ENCODE results near the gene VWA3A.
"Not testable (repeated sequence)": the region's sequence is repeated elsewhere in the genome, so short reads cannot be mapped to it uniquely, and the experiment has no call there.

The VWA3A gene

GRCh38 chr16:22103441-22103840, 11.1 kb downstream of the VWA3A start:
- Mint-ChIP-seq H3K4me1 (ENCODE audit: low read depth) (no peaks in the 10 kb centered on the region), H3K27me3 (ENCODE audit: low read depth) (peaks cover 20% of the 10 kb centered on the region), H3K4me3 (no peak overlapping the region), H3K36me3 (ENCODE audit: low read depth) (no peaks in the 10 kb centered on the region), H3K27ac (no peak overlapping the region), H3K9me3 (no peaks in the 10 kb centered on the region)

- Mint-ChIP-seq H3K9me3 (no peaks in the 10 kb centered on the region), H3K27me3 (ENCODE audit: low read depth) (peaks cover 36% of the 10 kb centered on the region), H3K27ac (no peak overlapping the region), H3K4me1 (ENCODE audit: low read depth) (no peaks in the 10 kb centered on the region), H3K36me3 (ENCODE audit: low read depth) (no peaks in the 10 kb centered on the region), H3K4me3 (no peak overlapping the region)
Measured at GRCh38 chr16:22109258-22109898, 17.0 kb downstream of the VWA3A start.

DNA sequence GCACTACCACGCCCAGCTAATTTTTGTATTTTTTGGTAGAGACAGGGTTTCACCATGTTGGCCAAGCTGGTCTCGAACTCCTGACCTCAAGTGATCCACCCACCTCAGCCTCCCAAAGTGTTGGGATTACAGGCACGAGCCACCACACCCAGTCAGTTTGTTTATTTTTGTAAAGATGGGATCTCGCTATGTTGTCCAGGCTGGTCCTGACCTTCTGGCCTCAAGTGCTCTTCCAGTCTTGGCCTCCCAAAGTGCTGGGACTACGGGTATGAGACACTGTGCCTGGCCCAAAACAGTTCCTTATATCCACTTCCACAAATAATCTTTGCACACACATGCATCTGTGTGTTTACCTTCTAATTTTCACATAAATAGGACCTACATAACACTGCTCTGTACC, 19.3 kb downstream of the VWA3A start:
- not testable (repeated sequence) for H3K36me3 Mint-ChIP-seq (ENCODE audit: low read depth); H3K27ac Mint-ChIP-seq; H3K9me3 Mint-ChIP-seq

DNA sequence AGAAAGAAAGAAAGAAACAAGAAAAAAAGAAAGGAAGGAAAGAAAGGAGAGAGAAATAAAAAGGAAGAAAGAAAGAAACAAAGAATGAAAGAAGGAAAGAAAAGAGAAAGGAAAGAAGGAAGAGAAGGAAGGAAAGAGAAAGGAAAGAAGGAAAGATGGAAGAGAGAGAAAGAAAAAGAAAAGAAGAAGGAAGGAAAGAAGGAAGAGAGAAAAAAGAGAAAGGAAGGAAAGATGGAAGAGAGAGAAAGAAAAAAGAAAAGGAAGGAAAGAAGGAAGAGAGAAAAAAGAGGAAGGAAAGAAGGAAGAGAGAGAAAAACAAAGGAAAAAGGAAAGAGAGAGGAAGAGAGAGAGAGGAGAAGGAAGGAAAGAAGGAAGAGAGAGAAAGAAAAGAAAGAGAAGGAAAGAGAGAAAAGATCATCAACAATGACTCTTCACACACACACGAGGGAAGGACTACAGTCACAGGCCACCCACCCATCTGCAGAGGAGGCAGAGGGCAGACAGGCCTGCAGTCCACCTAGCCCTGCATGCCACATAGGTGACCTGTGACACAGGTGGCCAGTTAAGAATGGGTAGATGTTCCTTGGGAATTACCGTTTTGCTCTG, 23.9 kb downstream of the VWA3A start:
- H3K36me3 Mint-ChIP-seq (ENCODE audit: low read depth), result no peaks in the 10 kb centered on the region
- H3K4me3 Mint-ChIP-seq, result no peak overlapping the region
- H3K9me3 Mint-ChIP-seq, result no peaks in the 10 kb centered on the region
- no peak overlapping the region for H3K27ac Mint-ChIP-seq
- peaks cover 6% of the 10 kb centered on the region for H3K27me3 Mint-ChIP-seq (ENCODE audit: low read depth)
- no peaks in the 10 kb centered on the region for H3K4me1 Mint-ChIP-seq (ENCODE audit: low read depth)

More for the DNA sequence above, 19.3 kb downstream of the VWA3A start:
- H3K27me3 Mint-ChIP-seq (ENCODE audit: low read depth), result peaks cover 34% of the 10 kb centered on the region
- H3K4me1 Mint-ChIP-seq (ENCODE audit: low read depth); H3K4me3 Mint-ChIP-seq: not testable (repeated sequence)

DNA sequence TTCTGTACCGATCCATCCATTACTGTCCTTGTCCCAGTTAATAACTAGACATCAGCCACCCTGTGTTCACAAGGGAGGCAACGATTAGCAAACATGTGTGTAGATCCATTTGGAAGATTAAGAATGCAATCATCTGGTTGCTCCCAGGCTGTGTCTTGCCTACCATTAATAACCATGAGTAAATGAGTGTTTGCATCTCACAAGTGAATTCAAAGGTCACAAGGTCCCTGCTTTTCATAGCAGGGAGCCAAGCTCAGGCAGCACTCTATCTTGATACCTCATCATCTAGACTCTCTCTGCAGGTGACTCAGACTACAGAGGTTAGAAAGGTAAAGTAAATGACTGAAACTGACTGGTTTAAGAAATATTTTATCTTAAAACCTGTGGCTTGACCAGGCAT, 25.3 kb downstream of the VWA3A start:
- Mint-ChIP-seq H3K27ac (no peak overlapping the region), H3K9me3 (no peaks in the 10 kb centered on the region), H3K36me3 (ENCODE audit: low read depth) (peaks cover 1% of the 10 kb centered on the region), H3K4me1 (ENCODE audit: low read depth) (no peaks in the 10 kb centered on the region), H3K27me3 (ENCODE audit: low read depth) (no peaks in the 10 kb centered on the region), H3K4me3 (no peak overlapping the region)

DNA sequence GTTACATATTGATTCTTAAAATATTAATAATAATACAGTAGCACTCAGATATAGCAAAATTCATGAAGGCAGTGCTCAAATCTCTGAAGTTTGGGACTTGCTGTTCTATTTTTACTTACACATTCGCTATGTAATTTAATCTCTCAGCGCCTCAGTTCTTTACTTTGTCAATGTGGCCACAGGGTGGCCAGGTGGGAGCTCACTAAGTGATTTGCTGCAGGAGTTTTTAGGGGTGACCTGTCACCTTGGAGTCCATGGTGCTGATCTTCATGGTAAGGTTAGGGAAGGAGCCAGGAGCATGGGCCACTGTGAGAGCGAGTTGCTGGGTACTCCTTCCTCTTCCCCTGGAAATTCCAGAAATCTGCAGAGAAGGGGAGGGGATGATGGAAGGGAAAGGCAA, 28.1 kb downstream of the VWA3A start:
- H3K9me3 Mint-ChIP-seq, result no peaks in the 10 kb centered on the region

DNA sequence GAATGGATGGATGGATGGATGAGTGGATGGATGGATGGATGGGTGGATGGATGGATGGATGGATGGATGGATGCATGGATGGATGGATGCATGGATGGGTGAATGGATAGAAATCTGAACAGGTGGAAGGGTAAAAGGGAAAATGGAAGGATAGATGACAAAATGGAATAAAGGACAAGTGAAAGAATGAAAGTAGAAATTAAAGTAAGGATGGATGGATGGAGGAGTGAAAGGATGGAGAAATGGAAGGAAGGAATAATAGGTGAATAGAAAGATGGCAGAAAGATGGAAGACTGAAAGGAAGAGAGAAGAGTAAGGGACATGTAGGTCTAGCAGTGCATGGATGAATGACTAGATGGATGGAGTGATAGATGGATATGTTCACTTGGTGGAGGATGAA, 29.9 kb downstream of the VWA3A start:
- Mint-ChIP-seq H3K9me3 (no peaks in the 10 kb centered on the region), H3K4me3 (no peak overlapping the region), H3K4me1 (ENCODE audit: low read depth) (no peaks in the 10 kb centered on the region), H3K36me3 (ENCODE audit: low read depth) (peaks cover 1% of the 10 kb centered on the region), H3K27me3 (ENCODE audit: low read depth) (no peaks in the 10 kb centered on the region), H3K27ac (no peak overlapping the region)

More for the DNA sequence above, 28.1 kb downstream of the VWA3A start:
- no peak overlapping the region for H3K27ac Mint-ChIP-seq
- no peaks in the 10 kb centered on the region for H3K4me1 Mint-ChIP-seq (ENCODE audit: low read depth)
- H3K4me3 Mint-ChIP-seq, result no peak overlapping the region
- no peaks in the 10 kb centered on the region for H3K27me3 Mint-ChIP-seq (ENCODE audit: low read depth)
- H3K36me3 Mint-ChIP-seq (ENCODE audit: low read depth), result peaks cover 1% of the 10 kb centered on the region

- Mint-ChIP-seq H3K4me1 (ENCODE audit: low read depth) (no peaks in the 10 kb centered on the region), H3K9me3 (no peaks in the 10 kb centered on the region), H3K27me3 (ENCODE audit: low read depth) (peaks cover 4% of the 10 kb centered on the region), H3K27ac (no peak overlapping the region), H3K36me3 (ENCODE audit: low read depth) (peaks cover 1% of the 10 kb centered on the region), H3K4me3 (no peak overlapping the region)
Measured at GRCh38 chr16:22123146-22123545, 30.8 kb downstream of the VWA3A start.

DNA sequence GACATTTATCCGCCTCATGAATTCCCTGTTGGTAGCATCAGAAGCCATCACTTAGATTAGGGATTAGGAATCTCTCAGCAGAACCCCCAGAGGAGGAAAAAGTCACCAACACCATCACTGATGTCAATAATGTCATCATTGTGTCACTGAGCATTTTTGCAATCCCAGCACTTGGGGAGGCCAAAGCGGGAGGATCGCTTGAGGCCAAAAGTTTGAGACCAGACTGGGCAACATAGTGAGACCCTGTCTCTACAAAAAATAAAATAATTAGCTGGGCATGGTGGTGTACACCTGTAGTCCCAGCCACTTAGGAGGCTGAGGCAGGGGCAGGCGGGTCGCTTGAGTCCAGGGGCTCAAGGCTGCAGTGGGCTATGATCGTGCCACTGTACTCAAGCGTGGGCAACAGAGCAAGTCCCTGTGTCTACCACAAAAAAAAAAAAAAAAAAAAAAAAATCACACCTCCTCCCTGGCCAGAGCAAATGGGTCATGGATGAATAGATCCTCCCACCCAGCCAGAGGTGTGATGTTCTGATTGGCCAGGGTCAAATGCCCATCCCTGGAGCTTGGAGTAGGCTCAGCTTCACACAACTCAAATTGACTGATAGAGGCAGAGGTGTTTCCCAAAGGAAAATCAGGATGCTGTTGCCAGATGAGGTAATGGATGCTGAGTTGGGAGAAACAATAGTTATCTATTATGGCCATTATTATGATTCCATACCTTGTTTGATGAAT, 31.6 kb downstream of the VWA3A start:
- peaks cover 1% of the 10 kb centered on the region for H3K36me3 Mint-ChIP-seq (ENCODE audit: low read depth)
- H3K27ac Mint-ChIP-seq, result no peak overlapping the region
- no peaks in the 10 kb centered on the region for H3K4me1 Mint-ChIP-seq (ENCODE audit: low read depth)
- H3K27me3 Mint-ChIP-seq (ENCODE audit: low read depth), result peaks cover 4% of the 10 kb centered on the region
- no peak overlapping the region for H3K4me3 Mint-ChIP-seq
- peaks cover 3% of the 10 kb centered on the region for H3K9me3 Mint-ChIP-seq

DNA sequence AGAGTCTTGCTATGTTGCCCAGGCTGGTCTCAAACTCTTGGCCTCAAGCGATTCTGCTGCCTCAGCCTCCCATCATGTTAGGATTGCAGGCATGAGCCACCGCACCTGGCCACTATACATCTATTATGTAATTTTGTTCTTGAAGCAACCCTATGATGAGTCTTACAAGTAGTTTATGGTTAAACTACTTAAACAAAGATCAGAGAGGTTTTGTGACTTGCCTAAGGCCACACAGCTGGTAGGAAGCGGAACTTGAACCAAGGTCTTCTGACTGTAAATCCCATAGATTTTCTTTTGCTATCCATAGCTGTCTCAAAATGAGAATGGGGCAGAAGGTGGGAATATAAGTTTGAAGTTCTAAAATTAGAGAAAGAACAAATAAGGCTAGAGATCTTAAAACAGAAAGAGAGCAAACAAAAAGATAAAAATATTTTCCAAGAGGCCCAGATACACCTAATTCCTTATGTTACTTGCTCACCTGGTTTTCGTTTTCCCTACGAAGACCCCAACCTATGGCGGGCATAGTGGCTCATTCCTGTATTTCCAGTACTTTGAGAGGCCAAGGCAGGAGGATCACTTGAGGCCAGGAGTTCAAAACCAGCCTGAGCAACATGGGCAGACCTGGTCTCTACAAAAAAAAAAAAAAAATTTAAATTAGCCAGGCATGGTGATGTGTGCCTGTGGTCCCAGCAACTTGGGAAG, 32.4 kb downstream of the VWA3A start:
- Mint-ChIP-seq H3K9me3 (peaks cover 3% of the 10 kb centered on the region), H3K27ac (no peak overlapping the region), H3K4me1 (ENCODE audit: low read depth) (no peaks in the 10 kb centered on the region), H3K27me3 (ENCODE audit: low read depth) (peaks cover 8% of the 10 kb centered on the region), H3K4me3 (no peak overlapping the region), H3K36me3 (ENCODE audit: low read depth) (peaks cover 1% of the 10 kb centered on the region)

- Mint-ChIP-seq H3K4me1 (ENCODE audit: low read depth) (no peaks in the 10 kb centered on the region), H3K9me3 (peaks cover 3% of the 10 kb centered on the region), H3K36me3 (ENCODE audit: low read depth) (peaks cover 1% of the 10 kb centered on the region), H3K4me3 (no peak overlapping the region), H3K27ac (no peak overlapping the region), H3K27me3 (ENCODE audit: low read depth) (peaks cover 14% of the 10 kb centered on the region)
Measured at GRCh38 chr16:22126037-22126558, 33.8 kb downstream of the VWA3A start.

DNA sequence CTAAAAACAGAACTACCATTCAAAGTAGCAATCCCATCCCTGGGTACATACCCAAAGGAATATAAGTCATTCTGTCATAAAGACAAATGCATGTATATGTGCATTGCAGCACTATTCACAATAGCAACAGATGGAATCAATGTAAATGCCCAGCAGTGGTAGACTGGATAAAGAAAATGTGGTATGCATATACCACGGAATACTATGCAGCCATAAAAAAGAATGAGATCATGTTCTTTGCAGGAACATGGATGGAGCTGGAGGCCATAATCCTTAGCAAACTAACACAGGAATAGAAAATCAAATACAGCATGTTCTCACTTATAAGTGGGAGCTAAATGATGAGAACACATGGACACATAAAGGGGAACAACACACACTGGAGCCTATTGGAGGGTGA, 36.2 kb downstream of the VWA3A start:
- not testable (repeated sequence) for H3K4me1 Mint-ChIP-seq (ENCODE audit: low read depth); H3K9me3 Mint-ChIP-seq; H3K4me3 Mint-ChIP-seq; H3K27ac Mint-ChIP-seq; H3K36me3 Mint-ChIP-seq (ENCODE audit: low read depth)
- H3K27me3 Mint-ChIP-seq (ENCODE audit: low read depth), result peaks cover 14% of the 10 kb centered on the region

DNA sequence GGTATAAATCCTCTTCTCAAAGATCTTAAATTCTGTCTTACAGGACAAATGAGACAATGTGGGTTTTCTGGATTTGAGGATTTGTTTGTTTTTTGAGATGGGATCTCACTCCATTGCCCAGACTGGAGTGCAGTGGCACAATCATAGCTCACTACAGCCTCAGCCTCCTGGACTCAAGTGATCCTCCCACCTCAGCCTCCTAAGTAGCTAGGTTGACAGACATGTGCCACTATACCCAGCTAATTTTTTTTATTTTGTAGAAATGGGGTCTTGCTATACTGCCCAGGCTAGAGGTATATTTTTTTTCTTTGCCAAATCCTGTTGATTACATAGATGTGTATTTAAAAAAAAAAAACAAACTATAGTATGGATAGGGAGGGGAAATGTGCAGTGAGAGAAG, 38.2 kb downstream of the VWA3A start:
- Mint-ChIP-seq H3K27me3 (ENCODE audit: low read depth) (peaks cover 14% of the 10 kb centered on the region), H3K4me1 (ENCODE audit: low read depth) (no peaks in the 10 kb centered on the region), H3K36me3 (ENCODE audit: low read depth) (no peaks in the 10 kb centered on the region), H3K9me3 (peaks cover 3% of the 10 kb centered on the region), H3K27ac (no peak overlapping the region), H3K4me3 (no peak overlapping the region)

- Mint-ChIP-seq H3K4me3 (no peak overlapping the region), H3K27ac (no peak overlapping the region), H3K36me3 (ENCODE audit: low read depth) (no peaks in the 10 kb centered on the region), H3K27me3 (ENCODE audit: low read depth) (peaks cover 15% of the 10 kb centered on the region), H3K4me1 (ENCODE audit: low read depth) (no peaks in the 10 kb centered on the region), H3K9me3 (peaks cover 3% of the 10 kb centered on the region)
Measured at GRCh38 chr16:22132801-22133200, 40.5 kb downstream of the VWA3A start.
